SK-N-SH treated with all-trans-retinoic acid at 6 μM for 48 hours (cell line): ENCODE results near the gene NBPF1.
"Not testable (repeated sequence)": the region's sequence is repeated elsewhere in the genome, so short reads cannot be mapped to it uniquely, and the experiment has no call there.

Experiments
- BACH2 ChIP-seq: fragments of 250-450 bp; sonication (Bioruptor Pico); IDR thresholded peaks from 2 replicates; pipeline ENCODE4 v1.9.0; 2021; ENCODE audit warnings: mild to moderate bottlenecking, borderline replicate concordance
- ESRRG ChIP-seq: fragments of 250-450 bp; sonication (Bioruptor Pico); IDR thresholded peaks from 2 replicates; pipeline ENCODE4 v1.6.1; 2021; ENCODE audit warnings: mild to moderate bottlenecking
- ISL1 ChIP-seq: fragments of 250-450 bp; sonication (Bioruptor Pico); IDR thresholded peaks from 2 replicates; pipeline ENCODE4 v2.1.2; 2022; ENCODE audit warnings: mild to moderate bottlenecking, moderate library complexity
- RARB ChIP-seq: fragments of 250-450 bp; sonication (Bioruptor Pico); IDR thresholded peaks from 2 replicates; pipeline ENCODE4 v1.8.0; 2021; ENCODE audit warnings: mild to moderate bottlenecking, moderate library complexity
- TOX ChIP-seq: fragments of 250-450 bp; sonication (Bioruptor Pico); IDR thresholded peaks from 2 replicates; pipeline ENCODE4 v1.8.0; 2021; ENCODE audit warnings: mild to moderate bottlenecking, moderate library complexity, borderline replicate concordance
- TSHZ2 ChIP-seq: fragments of 250-450 bp; sonication (Bioruptor Pico); IDR thresholded peaks from 2 replicates; pipeline ENCODE4 v1.5.0; 2020; ENCODE audit warnings: mild to moderate bottlenecking, moderate library complexity
- ZFP3 ChIP-seq: fragments of 250-450 bp; sonication (Bioruptor Pico); IDR thresholded peaks from 2 replicates; pipeline ENCODE4 v1.5.0; 2020; ENCODE audit warnings: mild to moderate bottlenecking, moderate library complexity
- ZFP30 ChIP-seq: fragments of 450-650 bp; formaldehyde crosslinking; IDR thresholded peaks from 2 replicates; pipeline ENCODE4 v1.5.0; 2022; ENCODE audit warnings: mild to moderate bottlenecking, moderate library complexity

GRCh38 chr1:16643476-16644192, 30.3 kb upstream of the NBPF1 start:
- not testable (repeated sequence) for TF ChIP-seq TOX, ZFP3, RARB, ZFP30, TSHZ2, ISL1, BACH2 (CRISPR knock-in tag)
- TF ChIP-seq ESRRG (CRISPR knock-in tag): 0 out of 2 replicates have a peak, but pooled peaks have one; percentile 42
